Subcutaneous adipose tissue (tissue), 4 donors: ENCODE data around the gene DRC1. TPM values are rescaled to one million over a fixed set of nuclear protein-coding genes. Genes with fewer than 3 reads are reported as not detected.

Source experiments
- total RNA-seq, 4 donors: library from RNA; depleted of rRNA; stranded (reverse); fragments of >200 nt; gene quantifications; one replicate each; pipeline ENCODE4 v1.1.0, GENCODE V29; 2016
- TF ChIP-seq, protein P1 (sequence below): fragments of 450-650 bp; IDR thresholded peaks from one replicate; pipeline ENCODE4 v1.5.1; 2016; ENCODE audit warnings: low read depth, mild to moderate bottlenecking, control low read depth, antibody characterized with exemption, moderate library complexity

DRC1 gene
- total RNA-seq, 4 donors from 2014 or later: not detected

DNA sequence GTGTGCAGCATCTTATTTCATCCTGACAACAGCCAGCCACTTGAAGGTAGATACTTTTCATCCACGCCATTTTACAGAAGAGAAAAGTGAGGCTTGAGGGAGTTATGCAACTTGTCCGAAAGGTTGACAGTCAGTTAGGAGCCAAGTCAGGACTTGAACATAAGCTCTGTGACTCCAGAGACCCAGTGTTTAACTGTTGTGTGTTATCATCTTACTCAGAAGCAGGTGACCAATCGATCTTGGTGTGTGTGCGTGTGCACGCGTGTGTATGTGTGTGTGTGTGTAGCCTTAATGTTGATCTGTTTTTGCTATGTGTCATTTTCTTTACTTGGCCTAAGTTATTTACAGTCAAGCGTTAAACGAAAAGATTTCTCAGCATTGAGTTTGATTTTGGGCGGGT, 22.0 kb downstream of the DRC1 start:
- TF ChIP-seq, protein P1, sequence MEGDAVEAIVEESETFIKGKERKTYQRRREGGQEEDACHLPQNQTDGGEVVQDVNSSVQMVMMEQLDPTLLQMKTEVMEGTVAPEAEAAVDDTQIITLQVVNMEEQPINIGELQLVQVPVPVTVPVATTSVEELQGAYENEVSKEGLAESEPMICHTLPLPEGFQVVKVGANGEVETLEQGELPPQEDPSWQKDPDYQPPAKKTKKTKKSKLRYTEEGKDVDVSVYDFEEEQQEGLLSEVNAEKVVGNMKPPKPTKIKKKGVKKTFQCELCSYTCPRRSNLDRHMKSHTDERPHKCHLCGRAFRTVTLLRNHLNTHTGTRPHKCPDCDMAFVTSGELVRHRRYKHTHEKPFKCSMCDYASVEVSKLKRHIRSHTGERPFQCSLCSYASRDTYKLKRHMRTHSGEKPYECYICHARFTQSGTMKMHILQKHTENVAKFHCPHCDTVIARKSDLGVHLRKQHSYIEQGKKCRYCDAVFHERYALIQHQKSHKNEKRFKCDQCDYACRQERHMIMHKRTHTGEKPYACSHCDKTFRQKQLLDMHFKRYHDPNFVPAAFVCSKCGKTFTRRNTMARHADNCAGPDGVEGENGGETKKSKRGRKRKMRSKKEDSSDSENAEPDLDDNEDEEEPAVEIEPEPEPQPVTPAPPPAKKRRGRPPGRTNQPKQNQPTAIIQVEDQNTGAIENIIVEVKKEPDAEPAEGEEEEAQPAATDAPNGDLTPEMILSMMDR: no peak

GRCh38 chr2:26424221-26424620, 22.5 kb downstream of the DRC1 start:
- TF ChIP-seq, protein P1: no peak

DNA sequence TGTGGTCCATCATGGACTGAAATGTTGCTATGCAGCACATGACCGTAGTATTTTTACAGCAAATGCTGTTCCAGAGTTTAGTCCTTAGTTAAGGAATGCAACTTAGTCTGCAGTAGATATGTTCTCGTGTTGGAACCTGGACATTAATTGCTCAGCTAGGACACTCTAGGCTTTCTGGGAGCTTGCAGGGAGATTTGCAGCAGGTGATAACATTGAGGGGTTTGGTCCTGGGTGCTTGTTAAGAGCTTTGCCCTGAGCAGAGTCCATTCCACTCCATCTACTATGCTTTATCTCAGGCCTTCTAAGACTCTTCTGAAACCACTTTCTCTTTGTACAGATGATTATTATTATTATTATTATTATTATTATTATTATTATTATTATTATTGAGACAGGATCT, 27.1 kb downstream of the DRC1 start:
- TF ChIP-seq, protein P1: no peak

- TF ChIP-seq, protein P1: no peak
These were observed 28.3 kb downstream of the DRC1 start for GRCh38 chr2:26429779-26430578.

DNA sequence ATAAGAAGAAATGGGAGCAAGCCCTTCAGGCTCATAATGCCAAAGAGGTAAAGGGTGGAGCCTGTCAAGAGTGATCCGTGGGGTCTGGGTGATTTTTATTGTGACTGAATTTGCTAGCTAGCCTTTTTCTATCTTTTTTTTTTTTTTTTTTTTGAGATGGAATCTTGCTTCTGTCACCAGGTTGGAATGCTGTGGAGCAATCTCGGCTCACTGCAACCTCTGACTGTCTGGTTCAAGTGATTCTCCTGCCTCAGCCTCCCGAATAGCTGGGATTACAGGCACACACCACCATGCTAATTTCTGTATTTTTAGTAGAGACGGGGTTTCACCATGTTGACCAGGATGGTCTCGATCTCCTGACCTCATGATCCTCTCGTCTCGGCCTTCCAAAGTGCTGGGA, 29.1 kb downstream of the DRC1 start:
- TF ChIP-seq, protein P1: no peak

DNA sequence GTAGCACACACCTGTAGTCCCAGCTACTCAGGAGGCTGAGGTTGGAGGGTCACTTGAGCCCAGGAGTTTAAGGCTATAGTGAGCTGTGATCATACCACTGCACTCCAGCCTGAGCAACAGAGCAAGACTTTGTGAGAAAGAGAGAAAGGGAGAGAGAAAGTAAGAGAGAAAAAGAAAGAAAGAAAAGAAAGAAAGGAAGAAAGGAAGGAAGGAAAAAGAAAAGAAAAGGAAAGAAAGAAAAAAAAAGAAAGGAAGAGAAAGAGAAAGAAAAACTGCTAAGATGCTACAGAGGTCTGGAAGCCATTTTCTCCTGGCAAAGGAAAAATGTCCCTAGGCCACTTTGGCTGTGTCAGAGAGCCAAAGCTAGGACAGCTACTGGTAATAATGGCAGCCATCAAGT, 30.6 kb downstream of the DRC1 start:
- TF ChIP-seq, protein P1: no peak

GRCh38 chr2:26432859-26433258, 31.1 kb downstream of the DRC1 start:
- TF ChIP-seq, protein P1: no peak
